A204.1 (cell line): ENCODE results near the gene ABI3BP.
A peak's percentile ranks its signal among the peaks of the same experiment; 100 is the strongest.

ENCODE experiments used
- FAIRE-seq: peaks from 2 replicates; lab custom pipeline; 2012; peaks lifted over from hg19 to GRCh38; lab: Jason Lieb, UNC

ABI3BP gene

GRCh38 chr3:100766069-100766468 is 227.2 kb downstream of the ABI3BP start:
- FAIRE-seq = no peak

GRCh38 chr3:100765437-100765975 is 227.7 kb downstream of the ABI3BP start:
- no peak for FAIRE-seq

- FAIRE-seq = no peak
Observed at GRCh38 chr3:100761951-100762350, 231.3 kb downstream of the ABI3BP start.

- FAIRE-seq = no peak
Observed at GRCh38 chr3:100761211-100761942, 231.8 kb downstream of the ABI3BP start.

- FAIRE-seq = no peak
Observed at GRCh38 chr3:100760377-100760776, 232.8 kb downstream of the ABI3BP start.

- FAIRE-seq = no peak
Observed at GRCh38 chr3:100759950-100760349, 233.3 kb downstream of the ABI3BP start.

- FAIRE-seq = no peak
Observed at GRCh38 chr3:100759159-100759558, 234.1 kb downstream of the ABI3BP start.

- FAIRE-seq = no peak
Observed at GRCh38 chr3:100756441-100756840, 236.8 kb downstream of the ABI3BP start.

GRCh38 chr3:100754563-100755334 is 238.5 kb downstream of the ABI3BP start:
- FAIRE-seq = no peak

- no peak for FAIRE-seq
Observed at GRCh38 chr3:100753846-100754245, 239.4 kb downstream of the ABI3BP start.

GRCh38 chr3:100748967-100749366 is 244.3 kb downstream of the ABI3BP start:
- FAIRE-seq = peak; percentile 40

- no peak for FAIRE-seq
Observed at GRCh38 chr3:100748220-100748619, 245.0 kb downstream of the ABI3BP start.

- no peak for FAIRE-seq
Observed at GRCh38 chr3:100746092-100746491, 247.1 kb downstream of the ABI3BP start.

GRCh38 chr3:100745617-100746016 is 247.6 kb downstream of the ABI3BP start:
- no peak for FAIRE-seq

GRCh38 chr3:100744671-100745070 is 248.6 kb downstream of the ABI3BP start:
- no peak for FAIRE-seq

GRCh38 chr3:100743535-100743934 is 249.7 kb downstream of the ABI3BP start:
- FAIRE-seq = no peak

- no peak for FAIRE-seq
Observed at GRCh38 chr3:100740207-100740606, 253.0 kb downstream of the ABI3BP start.

GRCh38 chr3:100737334-100737733 is 255.9 kb downstream of the ABI3BP start:
- FAIRE-seq = no peak

- no peak for FAIRE-seq
Observed at GRCh38 chr3:100732435-100732834, 260.8 kb downstream of the ABI3BP start.

- FAIRE-seq = no peak
Observed at GRCh38 chr3:100730524-100730923, 262.7 kb downstream of the ABI3BP start.

GRCh38 chr3:100726706-100727105 is 266.5 kb downstream of the ABI3BP start:
- FAIRE-seq = no peak

GRCh38 chr3:100725935-100726513 is 267.2 kb downstream of the ABI3BP start:
- no peak for FAIRE-seq

GRCh38 chr3:100720426-100720825 is 272.8 kb downstream of the ABI3BP start:
- FAIRE-seq = no peak
